Upper lobe of left lung (tissue), 4 donors: Measurements from ENCODE around the gene XPNPEP3.

ENCODE experiments used
- POLR2AphosphoS5 ChIP-seq, 2 donors: sonication (generic); formaldehyde crosslinking; IDR thresholded peaks; one replicate each; pipeline ENCODE4 v1.5.1; 2017; ENCODE audit warnings: antibody characterized with exemption in 2 of 2
- TF ChIP-seq, protein P1 (sequence below), 6 experiments: fragments of 450-650 bp in 4 of 6; fragments of 200-600 bp in 2 of 6; sonication (generic) in 2 of 6; IDR thresholded peaks; one replicate each; pipeline ENCODE4 v1.5.1; 2016 to 2019; ENCODE audit warnings: antibody characterized with exemption in 6 of 6

- TF ChIP-seq, protein P1, sequence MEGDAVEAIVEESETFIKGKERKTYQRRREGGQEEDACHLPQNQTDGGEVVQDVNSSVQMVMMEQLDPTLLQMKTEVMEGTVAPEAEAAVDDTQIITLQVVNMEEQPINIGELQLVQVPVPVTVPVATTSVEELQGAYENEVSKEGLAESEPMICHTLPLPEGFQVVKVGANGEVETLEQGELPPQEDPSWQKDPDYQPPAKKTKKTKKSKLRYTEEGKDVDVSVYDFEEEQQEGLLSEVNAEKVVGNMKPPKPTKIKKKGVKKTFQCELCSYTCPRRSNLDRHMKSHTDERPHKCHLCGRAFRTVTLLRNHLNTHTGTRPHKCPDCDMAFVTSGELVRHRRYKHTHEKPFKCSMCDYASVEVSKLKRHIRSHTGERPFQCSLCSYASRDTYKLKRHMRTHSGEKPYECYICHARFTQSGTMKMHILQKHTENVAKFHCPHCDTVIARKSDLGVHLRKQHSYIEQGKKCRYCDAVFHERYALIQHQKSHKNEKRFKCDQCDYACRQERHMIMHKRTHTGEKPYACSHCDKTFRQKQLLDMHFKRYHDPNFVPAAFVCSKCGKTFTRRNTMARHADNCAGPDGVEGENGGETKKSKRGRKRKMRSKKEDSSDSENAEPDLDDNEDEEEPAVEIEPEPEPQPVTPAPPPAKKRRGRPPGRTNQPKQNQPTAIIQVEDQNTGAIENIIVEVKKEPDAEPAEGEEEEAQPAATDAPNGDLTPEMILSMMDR (IDR thresholded peaks at IDR 0.05): no peak
- TF ChIP-seq POLR2AphosphoS5 (IDR thresholded peaks at IDR 0.05): no peak
These were observed 3.0 kb upstream of the XPNPEP3 start for GRCh38 chr22:40853961-40854360.
